Ecto neural progenitor cell (in vitro differentiated cells): ENCODE data around the gene AGPAT2.
A peak's percentile ranks its signal among the peaks of the same experiment; 100 is the strongest.
"Not testable (repeated sequence)": the region's sequence is repeated elsewhere in the genome, so short reads cannot be mapped to it uniquely, and the experiment has no call there.

ENCODE experiments used
- DNase-seq: peaks from one replicate; pipeline ENCODE4 v3.0.0-alpha.2; 2018; ENCODE audit warnings: low spot score

Gene AGPAT2

DNA sequence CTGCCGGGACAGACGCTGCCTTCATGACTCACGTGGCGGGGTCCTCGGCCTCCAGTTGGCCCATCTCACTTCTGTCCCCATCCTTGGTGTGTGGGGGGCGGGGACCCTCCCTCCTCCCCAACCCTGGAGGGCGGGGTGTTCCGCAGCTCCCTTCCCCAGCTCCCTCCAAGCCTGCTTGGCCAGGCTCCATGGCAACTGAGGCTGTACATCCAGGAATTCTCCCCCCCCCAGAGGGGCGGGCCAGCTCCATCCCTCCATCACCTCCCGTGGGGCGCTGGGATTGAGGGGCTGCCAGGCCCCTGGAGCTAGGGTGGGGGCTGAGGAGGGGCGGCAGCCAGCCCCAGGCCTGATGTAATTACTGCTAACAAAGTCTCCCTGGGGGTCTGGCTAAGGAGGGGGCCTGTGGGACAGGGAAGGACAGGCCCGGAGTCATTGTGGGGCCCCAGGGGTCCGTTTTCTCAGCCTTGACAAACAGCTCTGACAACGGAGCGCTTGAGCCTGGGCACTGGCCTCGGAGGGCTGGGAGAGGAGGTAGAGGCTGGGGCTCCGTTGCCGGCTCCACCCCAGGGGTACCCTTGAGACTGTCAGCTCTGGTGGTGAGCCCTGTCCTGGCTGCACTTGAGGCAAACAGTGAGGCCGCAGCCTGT lies 33.1 kb upstream of the AGPAT2 start:
- DNase-seq: peak; percentile 87

- peak; percentile 52 for DNase-seq
Observed at GRCh38 chr9:136719195-136719880, 32.1 kb upstream of the AGPAT2 start.

- DNase-seq: no peak
Observed at GRCh38 chr9:136718345-136719194, 31.3 kb upstream of the AGPAT2 start.

- DNase-seq: no peak
Observed at GRCh38 chr9:136717399-136717798, 30.1 kb upstream of the AGPAT2 start.

GRCh38 chr9:136714893-136715274 lies 27.6 kb upstream of the AGPAT2 start:
- DNase-seq: no peak

DNA sequence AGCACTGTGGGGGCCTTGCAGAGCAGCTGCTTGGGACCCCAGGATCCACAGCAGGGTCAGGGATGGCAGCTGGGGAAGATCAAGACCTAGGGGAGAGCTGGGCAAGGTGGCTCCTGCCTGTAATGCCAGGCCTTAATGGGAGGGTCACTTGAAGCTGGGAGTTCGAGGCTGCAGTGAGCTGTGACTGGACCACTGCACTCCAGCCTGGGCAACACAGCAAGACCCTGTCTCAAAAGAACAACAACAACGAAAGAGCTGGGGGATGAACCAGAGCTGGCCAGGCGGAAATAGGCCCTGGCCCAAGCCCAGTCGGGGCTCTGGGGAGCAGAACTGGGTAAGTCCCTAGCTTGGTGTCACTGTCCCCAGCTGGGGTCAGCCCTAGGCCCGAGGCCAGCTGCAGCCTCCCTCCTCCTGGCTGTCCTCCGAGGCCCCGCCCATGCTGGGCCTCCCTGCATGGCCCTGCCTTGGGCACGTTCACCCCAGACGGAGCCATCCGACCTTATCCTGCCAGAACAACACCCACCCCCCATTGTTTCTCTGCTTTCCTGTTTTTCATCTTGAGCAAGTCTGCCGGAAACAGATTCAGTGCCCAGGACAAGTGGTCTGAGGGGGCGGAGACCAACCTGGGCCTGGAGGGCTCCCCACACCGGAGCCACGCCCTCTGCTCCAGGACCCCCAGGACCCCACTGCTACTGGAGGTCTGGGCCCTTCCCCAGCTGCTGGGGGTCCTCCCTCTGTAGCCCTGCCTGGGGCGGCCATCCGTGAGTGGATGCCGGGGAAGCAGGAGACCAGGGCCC lies 27.0 kb upstream of the AGPAT2 start:
- DNase-seq: no peak

DNA sequence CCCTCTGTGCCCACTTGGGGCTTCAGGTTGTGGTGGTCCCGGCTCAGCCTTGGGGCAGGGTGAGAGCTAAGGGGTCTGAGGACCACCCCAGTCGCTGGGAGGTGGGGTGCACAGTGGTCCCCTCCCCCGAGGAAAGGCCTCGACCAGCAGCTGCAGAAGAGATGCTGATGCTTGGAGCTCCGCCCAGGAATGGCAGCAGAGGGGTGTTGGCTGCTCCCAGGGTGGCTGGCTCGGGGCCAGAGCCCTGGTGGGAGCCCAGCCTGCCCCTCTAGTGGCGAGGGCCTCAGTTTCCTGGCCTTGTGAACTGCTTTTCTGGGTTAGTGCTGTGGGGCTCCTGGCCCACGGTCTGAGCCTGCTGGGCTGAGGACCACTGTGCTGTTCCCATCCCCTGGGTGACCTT lies 26.3 kb upstream of the AGPAT2 start:
- no peak for DNase-seq

DNA sequence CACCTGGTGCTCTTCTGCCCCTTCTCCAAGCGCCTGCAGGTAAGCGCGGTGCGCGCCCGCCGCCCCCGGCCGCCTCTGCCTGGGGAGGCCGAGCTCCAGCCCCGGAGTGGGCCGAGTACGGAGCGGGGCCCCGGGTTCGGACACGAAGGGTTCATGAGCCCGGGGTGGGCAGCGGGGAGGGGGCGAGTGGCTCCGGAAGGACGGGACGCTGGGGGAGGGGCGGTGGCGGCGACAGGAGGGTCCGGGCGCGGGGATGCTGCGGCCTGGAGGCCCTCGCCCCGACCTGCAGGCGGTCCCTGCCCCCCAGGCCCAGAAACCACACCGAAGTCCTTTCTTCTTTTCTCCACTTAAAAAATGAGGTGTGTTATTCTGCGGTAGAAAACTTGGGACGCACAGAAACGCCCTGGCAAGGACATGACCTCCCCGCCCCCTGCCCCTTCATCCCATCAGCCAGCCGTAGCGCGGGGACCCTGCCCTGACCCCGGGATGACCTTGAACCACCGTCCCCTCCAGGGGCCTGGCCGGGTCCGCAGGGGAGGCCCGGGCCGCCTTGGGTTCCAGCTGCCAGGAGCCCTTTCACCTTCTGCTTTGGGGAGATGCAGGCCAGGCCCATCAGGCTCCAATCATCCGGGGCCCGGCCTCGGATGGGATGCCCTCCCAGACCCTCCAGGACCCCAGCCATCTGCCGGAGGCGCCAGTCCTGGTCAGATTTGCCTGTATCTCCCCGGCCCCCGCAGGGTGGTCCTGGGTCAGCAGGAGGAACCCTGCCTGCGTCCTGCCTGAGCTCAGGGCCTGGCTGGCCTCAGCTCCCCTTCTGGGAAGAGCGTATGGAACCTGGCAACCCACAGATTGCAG lies 25.7 kb upstream of the AGPAT2 start:
- DNase-seq: peak; percentile 72

GRCh38 chr9:136711751-136712689 lies 24.8 kb upstream of the AGPAT2 start, which contains the start of gene DIPK1B:
TSS of gene DIPK1B (plus strand) at chr9:136712572. CDS start at chr9:136712666, 94 bp downstream.
- DNase-seq: peak; percentile 85

- not testable (repeated sequence) for DNase-seq
Observed at GRCh38 chr9:136711219-136711648, 24.0 kb upstream of the AGPAT2 start.

DNA sequence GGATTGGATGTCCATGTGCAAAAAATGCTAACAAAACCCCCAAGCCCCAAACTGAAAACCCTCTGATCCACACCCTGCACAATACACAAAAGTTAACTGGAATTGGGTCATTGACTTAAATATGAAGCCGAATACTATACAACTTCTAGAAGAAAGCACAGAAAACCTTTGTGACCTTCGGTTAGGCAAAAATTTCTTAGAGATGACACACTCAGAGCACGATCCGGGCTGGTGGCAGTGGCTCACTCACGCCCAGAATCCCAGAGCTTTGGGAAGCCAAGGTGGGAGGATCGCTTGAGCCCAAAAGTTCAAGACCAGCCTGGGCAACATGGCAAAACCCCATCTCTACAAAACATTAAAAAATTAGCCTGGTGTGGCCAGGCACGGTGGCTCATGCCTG lies 23.3 kb upstream of the AGPAT2 start:
- DNase-seq: no peak

DNA sequence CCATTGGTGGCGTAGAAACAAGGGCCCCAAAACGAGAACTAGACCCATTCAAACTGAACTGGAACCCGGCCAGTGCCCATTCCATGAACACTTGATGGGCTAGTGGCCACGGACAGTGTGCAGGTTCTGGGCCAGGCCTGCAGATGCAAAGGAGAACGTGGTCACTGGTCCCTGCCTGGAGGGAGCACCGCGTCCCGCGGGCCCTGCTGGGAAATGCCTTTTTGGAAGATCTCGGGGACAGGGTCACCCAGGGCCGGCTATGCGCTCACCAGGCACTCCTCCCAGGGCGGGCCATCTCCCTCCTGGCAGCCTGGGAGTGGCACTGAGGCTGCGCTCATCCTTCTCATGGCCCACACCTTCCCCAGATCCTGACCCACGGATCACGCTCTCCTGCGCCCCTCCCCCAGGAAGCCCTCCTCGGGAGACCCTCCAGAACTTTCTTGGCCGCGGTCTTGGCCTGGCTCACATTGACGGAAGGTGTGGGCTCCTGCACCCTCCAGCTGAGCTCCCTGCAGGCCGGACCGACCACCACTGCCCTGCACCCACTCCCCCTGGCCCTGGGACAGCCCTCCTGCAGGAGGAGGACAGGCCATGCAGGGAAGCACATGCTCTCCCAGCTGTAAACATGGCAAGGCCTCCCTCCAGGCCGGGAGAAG lies 22.3 kb upstream of the AGPAT2 start:
- no peak for DNase-seq

DNA sequence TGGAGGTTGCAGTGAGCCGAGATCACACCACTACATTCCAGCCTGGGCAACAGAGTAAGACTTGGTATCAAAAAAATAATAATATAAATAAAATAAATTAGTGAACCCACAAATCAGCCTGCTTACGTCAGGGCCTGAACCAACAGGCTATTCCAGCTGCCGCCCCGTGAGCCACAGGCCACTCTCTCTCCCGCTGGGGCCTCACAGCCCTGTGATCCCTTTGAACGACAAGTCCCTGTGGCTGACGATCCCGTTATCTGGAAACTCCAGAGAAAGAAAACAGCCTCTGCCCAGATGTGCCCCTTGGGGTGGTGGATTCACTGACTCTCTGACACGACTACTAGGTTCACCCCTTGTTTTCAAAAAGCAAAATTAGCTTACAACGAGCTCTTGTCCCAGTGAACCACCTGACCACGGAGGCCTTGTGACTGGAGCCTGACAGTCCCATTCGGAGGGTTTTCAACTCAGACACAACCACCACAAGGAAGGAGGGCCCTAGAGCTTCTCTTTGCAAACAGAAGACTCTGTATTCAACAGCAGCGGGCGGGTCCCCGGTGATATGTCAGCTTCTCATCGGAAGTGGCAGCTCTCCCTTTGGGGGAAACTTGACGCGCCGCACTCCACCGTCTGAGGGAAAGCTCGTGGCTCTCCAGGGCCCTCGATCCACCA lies 20.7 kb upstream of the AGPAT2 start:
- no peak for DNase-seq

DNA sequence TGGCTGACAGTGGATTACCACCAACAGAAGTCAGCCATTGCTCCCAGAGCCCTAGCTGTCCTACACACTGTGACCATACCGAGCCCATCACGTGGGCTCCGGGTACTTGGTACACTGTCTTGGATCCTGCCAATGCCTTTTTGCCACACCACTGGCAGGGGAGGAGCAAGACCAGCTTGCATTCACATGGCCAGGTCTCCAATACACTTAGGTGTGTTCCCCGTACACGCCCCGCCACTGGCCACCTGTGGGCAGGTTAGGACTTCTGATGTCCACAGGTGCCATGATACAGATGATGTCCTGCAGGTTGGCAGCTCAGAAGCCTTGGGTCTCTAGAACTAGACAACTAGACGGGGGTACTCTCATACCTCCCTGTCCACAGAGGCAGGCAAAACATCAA lies 19.8 kb upstream of the AGPAT2 start:
- DNase-seq: no peak

- DNase-seq: no peak
Observed at GRCh38 chr9:136705564-136705963, 18.3 kb upstream of the AGPAT2 start.

- DNase-seq: not testable (repeated sequence)
Observed at GRCh38 chr9:136704741-136705140, 17.5 kb upstream of the AGPAT2 start.

GRCh38 chr9:136703276-136703860 lies 16.1 kb upstream of the AGPAT2 start:
- no peak for DNase-seq

GRCh38 chr9:136701668-136702053 lies 14.4 kb upstream of the AGPAT2 start:
- DNase-seq: no peak
